Tongue (tissue), 2 donors: ENCODE measurements around the gene EXOC3L1. TPM values are rescaled to one million over a fixed set of nuclear protein-coding genes. Genes with fewer than 3 reads are reported as not detected.

Experiments used
- DNase-seq: peaks from one replicate; pipeline ENCODE4 v3.0.0-alpha.2; 2015
- total RNA-seq: library from RNA; depleted of rRNA; stranded (reverse); fragments of >200 nt; gene quantifications from one replicate; pipeline ENCODE4 v1.2.3, GENCODE V29; 2014

The EXOC3L1 gene
- total RNA-seq, 1 donor from 2014 or later = 3.6 TPM

DNA sequence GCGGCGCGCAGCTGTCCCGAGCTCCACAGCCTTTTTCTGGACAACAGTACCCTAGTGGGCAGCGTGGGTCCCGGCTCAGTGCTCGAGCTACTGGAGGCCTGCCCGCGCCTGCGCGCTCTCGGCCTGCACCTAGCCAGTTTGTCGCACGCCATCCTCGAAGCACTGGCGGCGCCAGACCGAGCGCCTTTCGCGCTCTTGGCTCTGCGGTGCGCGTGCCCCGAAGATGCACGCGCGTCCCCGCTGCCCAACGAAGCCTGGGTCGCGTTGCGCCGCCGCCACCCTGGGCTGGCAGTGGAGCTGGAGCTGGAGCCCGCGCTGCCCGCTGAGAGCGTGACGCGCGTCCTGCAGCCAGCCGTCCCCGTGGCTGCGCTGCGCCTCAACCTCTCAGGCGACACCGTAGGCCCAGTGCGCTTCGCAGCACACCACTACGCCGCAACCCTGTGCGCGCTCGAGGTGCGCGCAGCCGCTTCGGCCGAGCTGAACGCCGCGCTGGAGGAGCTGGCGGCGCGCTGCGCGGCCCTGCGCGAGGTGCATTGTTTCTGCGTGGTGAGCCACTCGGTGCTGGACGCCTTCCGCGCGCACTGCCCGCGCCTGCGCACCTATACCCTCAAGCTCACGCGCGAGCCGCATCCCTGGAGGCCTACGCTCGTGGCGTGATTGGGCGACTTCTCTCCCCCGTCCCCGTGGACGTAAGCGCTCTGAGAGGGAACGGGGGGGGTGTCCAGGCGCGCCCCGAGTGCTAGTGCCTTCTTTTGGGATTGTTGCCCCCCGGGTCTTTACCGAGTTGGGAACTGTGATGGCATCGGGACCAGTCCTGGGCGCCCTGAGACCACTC lies 26.6 kb downstream of the EXOC3L1 start:
- DNase-seq = no peak

DNA sequence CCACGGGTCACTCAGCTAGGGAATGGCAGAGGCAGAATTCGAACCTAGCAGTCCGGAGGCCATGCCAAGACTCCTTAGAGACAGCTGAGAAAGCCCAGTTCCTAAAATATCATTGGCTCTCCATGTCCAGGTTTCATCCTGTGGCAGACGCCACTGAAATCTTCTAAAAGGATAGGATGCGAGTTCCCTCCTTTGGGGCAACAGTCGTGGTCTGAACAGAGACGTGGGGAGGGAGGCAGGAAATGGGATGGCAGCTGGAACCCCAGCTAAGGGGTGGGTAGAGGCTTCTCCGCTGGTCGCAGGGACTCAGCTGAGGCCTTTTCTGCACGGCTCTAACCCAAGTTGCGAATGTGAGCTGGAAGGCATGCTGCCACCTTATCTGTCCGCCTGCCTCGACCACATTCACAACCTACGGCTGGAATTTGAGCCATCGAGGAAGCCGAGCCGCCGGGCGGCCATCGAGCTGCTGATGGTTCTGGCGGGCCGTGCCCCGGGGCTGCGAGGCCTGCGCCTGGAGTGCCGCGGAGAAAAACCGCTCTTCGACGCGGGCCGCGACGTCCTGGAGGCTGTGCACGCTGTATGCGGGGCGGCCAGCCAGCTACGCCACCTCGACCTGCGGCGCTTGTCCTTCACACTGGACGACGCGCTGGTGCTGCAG lies 27.3 kb downstream of the EXOC3L1 start:
- DNase-seq = no peak

DNA sequence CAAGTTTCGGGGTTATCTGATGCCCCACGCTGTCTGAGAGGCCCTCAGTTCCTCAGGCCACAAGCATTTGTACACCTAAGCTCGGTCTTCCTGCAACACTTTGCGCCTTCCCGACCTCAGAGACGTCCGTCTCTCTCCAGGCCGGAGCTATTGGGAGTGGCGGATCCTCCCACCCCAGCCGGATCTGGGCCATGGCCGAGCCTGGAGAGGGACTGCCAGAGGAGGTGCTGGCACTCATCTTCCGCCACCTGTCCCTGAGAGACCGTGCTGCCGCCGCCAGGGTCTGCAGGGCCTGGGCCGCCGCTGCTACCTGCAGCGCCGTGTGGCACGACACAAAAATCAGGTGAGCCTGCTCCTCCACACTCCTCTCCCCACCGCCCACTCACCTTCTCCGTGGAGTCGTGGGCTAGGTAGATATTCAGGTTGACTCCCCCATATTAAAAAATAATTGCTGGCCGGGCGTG lies 28.3 kb downstream of the EXOC3L1 start:
- no peak for DNase-seq

DNA sequence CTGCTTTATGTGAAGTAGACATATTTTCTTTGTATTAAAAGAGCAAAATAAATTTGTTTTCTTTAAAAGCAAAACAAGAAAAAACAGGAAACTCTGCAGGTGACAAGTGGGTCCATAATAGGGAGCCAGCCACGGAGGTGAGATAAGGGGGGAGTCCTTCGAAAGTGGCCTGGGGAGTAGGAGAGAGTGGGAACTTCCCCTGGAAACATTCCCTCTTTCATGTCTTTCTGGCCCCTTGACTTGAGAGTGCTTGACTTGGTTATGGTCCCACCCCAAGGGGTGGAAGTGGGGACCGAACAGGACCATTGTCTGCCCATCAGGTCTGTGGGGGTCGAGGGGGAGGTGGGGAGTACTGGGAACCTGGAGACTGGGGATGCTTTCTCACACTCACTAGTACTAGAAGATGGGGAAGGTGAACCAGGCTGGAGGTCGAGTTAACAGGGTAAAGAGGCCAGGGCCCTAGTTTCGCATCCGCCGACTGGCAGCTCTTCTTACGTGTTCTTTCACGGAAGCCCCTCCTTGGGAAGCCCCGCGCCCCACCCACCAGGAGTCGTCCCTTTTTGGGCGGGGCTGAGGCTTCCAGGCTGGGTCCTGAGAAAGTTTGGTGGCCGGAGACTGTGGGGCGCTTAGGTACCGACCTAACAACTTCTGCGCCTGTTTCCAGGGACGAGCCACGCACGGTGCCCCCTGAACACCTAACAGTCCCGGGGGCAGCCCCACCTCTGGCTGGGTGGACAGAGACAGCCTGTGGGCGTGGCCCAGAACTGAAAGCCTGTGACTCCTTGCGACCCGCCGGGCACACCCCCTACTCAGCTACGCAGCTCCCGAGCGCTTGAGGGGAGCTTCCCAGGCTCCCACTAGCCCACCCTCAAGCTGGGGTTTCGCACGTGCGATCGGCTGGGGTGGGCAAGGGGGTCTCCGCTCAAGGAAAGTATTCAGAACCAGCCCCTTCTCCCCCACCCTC lies 31.0 kb downstream of the EXOC3L1 start:
- DNase-seq = no peak

DNA sequence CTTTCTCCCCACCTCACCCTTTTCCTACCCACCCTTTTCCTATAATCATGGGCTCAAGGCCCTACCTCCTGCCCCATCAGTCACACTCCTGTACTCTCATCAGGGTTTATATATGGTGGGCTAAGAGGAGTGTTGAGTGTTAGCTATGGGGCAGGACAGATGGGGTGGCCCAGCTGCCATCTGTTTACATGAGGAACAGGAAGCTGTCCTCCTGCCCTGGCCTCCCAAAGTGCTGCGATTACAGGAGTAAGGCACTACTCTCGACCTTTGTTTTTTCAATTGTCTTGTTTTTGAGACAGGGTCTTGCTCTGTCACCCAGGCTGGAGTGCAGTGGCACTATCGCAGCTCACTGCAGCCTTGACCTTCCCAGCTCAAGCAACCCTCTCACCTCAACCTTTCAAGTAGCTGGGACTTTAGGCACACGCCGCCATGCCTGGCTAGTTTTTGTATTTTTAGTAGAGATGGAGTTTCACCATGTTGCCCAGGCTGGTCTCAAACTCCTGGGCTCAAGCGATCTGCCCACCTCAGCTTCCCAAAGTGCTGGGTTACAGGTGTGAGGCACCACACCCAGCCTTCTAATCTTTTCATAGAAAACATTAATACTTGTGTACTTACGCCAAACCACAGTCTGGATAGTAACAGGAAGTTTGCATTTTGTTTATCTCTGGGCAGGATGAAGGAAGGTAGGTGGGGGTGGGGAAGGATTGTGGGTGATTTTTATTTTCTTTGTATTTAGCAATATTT lies 31.9 kb downstream of the EXOC3L1 start:
- no peak for DNase-seq

DNA sequence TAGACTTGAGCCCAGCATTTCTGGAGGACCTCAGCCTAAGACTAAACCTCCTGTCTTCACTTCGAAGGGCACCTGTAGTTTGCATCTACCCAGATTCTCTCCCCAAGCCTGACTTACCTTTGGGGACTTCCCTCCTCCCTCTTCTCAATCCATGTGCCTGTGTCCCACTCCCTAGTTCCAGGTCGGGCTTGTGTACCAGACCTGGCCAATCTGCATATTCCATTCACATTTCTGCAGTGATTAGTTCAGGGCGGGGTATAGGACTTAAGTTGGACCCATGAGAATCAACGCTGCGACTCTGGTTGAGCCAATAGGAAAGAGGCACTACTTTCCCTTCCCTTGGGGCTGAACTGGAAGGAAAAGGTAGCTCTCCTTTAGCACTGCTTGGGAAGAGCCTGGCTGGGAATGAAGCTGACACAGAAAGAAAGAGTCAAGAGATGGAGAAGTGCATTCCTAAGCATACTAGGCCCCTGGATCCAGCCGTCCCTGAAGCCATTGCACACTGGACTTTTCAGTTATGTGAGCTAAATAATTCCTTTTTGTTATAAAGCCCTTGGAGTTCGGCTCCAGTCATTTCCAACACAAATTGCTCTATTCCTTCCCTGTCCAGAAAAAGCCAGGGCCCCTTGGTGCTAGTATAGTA lies 32.7 kb downstream of the EXOC3L1 start:
- DNase-seq = no peak

DNA sequence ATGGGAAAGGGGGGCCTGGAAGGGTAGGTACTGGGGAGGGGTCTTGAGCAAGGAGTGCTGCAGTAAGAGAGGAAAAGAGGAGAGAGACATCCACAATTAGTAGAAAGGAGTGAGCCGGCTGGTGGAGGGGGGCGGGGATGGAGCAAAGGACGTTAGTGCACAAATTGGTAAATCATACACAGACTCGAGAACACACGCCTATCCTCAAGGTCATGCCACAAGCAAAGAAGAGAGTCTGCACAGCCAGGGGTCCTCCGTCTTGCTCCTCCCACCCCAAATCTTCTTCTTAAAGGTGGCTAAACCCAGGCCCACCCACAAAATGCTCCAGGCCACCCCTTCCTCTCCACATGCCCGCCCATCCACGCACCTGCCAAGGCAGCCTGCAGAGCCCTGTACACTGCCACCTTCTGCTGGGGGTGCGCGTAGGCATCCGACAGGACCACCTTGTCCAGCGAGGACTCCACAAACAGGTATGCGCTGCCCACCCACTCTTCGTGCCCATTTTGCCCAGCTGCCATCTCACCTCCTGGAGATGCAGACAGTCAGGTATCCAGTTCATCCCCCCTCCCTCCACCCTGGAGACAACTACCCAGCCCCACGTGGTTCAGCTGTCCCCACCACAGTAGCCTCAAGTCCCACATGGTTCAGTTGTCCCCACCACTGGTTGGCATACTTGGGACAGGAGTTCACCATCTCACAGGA lies 33.6 kb downstream of the EXOC3L1 start:
- no peak for DNase-seq

DNA sequence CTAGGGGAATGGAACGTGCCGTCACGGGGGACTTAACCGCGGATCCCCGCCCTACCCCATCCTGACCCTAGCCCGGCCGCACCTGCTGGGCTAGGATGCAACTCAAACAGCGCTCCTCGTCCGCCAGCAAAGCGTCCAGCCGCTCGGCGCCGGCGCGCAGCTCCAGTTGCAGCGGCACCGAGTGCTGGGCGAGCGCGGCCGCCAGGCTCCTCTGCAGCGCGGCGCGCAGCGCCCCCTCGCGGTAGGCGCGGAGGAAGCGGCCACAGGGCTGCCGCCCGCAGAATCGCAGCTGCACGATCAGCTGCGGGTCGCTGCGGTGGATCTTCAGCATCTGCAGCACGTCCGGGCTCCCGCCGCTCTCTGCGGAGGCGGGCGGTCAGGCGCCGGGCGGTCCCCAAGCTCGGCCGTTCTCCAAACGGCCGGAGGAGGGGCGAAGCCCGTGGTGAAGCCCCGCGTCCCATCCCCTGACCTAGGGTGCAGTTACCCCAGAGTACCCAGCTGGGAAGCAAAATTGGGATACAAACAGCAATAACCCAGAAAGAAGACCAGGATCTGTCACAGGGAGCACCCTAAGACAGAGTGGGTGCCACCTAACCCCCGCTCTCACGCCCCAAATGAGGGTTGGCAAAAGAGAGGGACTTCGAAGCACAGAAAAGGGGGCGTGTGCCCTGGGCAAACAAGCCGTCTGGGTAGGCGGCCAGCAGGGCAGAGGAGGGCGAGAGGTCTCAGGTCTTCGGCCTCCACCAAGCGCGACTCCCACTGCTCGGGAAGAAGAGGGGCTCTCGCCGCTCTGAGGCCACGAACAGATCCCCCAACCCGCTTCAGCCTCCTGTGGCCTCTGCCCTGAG lies 34.4 kb downstream of the EXOC3L1 start:
- peak; percentile 87 for DNase-seq

DNA sequence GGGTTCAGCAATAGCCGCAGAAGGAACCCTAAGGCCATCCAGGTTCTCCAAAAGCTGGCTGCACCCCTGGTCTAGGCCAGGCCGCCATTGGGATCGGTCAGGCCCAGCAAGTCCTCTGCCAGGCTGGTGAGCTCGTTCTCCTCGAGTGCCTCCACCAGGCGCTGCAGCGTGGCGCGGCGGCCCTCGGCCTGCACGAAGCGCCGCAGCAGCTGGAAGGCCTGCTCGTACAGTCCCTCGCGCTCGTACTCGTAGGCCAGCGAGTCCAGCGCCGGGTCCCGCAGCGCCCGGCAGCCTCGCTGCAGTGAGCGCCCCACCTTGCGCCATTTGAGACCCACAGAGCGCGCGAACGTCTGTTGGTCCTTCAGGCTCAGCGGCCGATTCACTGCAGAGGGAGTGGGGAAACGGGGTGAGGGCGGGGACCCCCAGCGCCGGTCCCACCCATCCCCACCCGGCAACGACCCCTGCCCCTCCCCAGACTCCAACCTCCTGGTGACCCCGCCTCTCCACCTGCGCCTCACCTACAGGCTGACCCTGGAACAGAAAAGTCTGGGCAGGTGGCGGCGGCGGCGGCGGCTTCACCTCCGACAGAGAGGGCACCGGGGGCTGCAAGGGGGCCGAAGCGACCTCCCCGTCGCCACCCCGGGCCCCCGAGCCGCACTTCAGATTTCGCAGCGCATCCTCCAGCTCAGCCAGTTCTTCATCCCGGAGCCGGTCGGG lies 35.2 kb downstream of the EXOC3L1 start:
- DNase-seq = no peak

DNA sequence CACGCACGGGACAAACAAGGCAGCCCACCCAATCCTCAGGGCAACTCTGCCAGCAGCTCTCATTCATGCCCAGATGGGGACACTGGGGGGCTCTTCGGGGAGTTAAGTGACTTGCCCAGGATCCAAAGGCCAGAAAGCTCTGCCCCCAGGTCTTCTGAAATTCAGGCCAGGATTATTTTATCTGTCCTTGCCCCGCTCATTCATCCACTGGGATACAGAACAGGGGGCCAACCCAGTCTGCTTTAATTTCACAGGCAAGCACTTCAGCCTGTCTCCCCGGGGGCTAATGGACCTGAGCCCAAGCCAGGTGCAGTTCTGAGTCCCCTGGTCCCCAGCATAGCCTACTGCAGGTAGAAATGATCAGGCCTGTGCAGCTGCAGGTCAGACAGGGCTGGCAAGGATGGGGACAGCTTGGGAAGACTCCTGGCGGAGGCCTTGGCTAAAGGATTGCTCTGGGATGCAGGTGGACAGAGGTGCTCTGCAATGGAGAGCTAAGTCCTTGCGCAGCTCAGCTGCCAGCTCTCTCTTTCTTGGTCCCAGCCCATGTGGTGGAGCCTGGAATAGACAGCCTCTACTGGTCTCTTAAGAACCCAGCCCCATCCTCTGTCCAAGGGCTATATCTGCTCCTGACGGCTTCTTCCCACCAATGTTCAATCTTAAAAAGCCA lies 38.4 kb downstream of the EXOC3L1 start:
- no peak for DNase-seq

DNA sequence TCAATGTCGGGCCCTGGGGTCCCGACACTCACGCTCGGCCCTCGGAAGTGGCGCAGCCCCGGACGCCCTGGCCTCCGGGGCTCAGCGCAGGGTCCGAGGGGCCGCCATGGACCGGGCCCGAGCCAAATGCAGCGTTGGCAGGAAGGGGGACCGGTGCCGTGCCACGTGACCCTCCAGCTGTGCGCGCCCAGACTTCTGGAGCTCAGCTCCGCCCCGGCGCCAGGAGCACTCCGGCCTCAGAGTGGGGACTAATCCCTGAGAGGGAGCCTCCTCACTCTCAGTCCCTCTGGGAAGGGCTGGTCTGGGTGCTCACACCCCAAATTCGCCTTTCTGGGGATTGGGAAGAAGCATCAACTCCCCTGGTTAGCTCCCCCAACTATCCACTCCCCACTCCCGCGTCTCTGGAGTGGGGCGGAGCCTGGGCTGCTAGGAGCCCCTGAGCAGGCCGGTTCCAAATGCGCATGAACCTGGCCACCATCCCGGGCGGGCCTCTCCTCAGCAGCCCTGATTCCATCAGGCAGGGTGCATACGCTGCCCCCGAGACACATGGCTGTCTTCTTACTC lies 39.0 kb downstream of the EXOC3L1 start, which contains the start of gene B3GNT9:
B3GNT9 (minus strand) TSS at position 166 of the 564 bp plus-strand sequence. CDS start 513 bp downstream, outside the sequence.
- peak; percentile 90 for DNase-seq

DNA sequence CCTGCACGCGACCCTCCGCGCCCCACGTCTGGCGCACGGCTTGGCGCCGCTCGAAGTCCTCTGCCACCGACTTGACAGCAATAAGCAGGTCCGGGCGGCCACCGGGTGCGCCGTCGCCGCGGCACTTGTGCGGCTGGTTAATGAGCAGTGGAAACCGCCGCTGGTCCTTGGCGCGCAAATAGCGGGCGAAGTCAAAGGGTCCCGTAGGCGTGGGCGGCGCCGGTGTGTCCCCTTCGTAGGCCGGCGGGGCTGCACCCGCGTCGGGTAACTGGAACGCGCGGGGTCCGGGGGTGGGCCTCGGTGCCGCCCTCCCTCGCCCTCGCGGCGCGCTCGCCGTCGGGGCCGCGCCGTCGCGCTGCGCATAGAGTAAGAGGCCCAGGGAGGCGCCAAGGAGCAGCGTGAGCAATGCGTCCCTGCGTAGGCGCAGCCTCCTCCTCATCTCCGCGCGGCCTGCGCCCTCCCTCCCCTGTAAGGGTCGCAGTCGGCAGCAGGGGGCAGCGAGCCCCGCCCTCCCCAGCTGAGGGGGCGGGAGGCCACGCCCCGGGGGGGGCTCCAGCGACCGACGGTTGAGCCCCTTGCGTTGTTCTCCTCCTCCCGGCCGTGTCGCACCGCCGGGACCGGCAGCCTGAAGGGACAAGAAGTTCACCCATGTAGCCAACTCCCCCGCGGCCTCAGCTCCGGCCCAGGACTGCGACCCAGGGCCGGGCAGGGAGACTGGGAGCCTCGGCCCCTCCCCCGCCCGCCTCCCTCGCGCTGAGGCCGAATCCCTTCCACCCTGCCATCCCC lies 39.7 kb downstream of the EXOC3L1 start:
- DNase-seq = peak; percentile 82

DNA sequence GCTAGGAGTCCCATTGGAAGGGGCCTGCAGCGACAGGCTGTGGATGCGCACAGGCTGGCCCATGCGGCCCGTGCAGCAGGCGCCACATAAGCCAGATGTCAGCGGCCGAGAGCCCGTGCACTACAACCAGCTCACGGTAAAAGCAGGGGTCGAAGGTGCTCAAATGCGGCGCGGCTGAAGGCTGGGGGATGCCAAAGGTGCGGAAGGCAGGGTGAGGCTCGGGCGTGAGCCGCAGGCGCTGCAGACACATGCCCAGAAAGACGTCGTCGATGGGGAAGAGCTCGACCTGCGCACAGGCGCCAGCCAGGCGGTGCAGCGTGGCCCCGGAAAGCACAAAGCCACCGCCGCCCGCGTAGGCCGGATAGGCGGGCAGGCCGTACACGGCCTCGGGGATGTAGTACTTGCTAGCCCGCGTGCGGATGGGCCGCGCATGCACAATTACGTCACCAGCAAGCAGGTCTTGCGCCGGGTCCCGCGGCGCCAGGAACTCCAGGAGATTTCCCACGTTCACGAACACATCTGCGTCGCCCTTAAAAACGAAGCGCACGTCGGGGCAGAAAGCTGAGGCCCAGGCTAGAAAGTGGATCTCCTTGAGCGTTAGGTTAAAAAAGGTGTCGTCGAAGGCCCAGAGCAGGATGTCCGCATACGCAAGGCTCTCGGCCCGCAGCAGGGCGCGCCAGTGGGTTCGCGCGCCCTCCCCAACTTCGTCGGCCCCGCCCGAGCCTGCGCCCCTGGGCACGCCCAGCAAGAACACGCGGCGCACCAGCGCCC lies 40.5 kb downstream of the EXOC3L1 start:
- DNase-seq = no peak

DNA sequence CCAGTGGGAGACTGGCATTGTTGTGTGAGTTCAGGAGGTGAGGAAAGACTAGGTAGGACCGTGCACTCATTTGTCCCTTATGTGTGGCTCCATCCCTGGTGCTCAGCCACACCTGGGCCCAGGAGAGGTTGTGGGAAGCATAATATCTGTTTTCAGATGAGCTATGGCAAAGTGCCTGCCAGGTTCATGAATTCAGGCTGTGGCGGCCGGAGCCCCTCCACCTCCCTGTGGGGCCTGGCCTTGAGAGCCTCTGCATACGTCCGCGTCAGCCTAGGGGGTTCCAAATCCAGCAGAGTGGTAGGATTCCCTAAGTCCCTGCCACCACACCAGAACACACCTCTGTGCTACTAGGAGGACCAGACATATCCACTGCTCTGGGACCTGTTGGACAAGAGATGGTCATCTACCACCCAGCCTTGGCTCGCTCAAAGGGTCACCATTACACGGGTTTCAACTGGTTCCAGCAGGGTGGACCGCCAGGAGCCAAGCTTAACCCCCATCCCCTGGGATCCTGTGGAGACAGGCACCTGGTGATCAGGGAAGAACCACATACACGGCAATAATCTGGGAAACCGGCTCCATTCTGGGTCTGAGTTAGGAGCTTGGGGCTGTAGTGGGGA lies 41.2 kb downstream of the EXOC3L1 start:
- no peak for DNase-seq

DNA sequence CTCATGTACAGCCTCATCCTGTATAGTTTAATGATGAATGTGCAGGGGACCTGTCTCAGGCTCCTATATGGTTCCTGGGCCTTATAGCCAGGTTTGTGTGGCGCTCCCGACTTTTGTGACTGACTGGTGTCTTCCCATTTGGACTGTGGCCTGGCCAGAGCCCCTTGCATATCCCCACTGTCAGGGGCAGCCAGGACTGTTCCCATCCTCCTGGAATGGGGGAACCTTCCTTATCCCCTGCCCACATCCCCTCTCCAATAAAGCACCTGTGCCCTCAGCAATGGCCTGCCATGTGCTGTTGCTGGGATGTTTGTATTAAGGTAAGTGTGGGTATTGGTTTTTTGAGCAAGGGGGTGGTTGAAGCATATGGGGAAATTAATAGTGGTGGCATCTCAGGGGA lies 41.7 kb downstream of the EXOC3L1 start:
- DNase-seq = no peak
